GM12878 (cell line): Measurements from ENCODE around the gene HPRT1. TPM values are rescaled to one million over a fixed set of nuclear protein-coding genes. Genes with fewer than 3 reads are reported as not detected.

Source experiments
- ATAC-seq: fragments of 200-7000 bp; cut with Tn5 transposase; 3 replicates; pipeline ENCODE4 v1.9.1; 2020; ENCODE audit warnings: mild to moderate bottlenecking, moderate library complexity
- BruUV-seq: library from RNA; stranded (reverse); fragments of 400-500 nt; replicated peaks from 2 replicates; lab custom pipeline; 2021; lab: Mats Ljungman, UMichigan
- CTCF ChIA-PET: fragments of 300-600 bp; sonication (Branson Sonifier 250); formaldehyde crosslinking; extraction: SDS; loops from one replicate; lab custom pipeline; 2021; ENCODE audit warnings: inconsistent platforms; lab: Yijun Ruan, JAX
- POLR2A ChIA-PET: fragments of 350-600 bp; formaldehyde crosslinking; extraction: SDS; loops from one replicate; lab custom pipeline; 2021; ENCODE audit warnings: inconsistent platforms; lab: Charles Lee
- RAD21 ChIA-PET: fragments of 300-600 bp; sonication (Branson Sonifier 250); formaldehyde crosslinking; loops from one replicate; lab custom pipeline; 2023; ENCODE audit warnings: antibody characterized with exemption; ENCODE audit not compliant: unreplicated experiment; lab: Charles Lee
- SMC1A ChIA-PET: fragments of 300-600 bp; sonication (Branson Sonifier 250); formaldehyde crosslinking; loops from one replicate; lab custom pipeline; 2023; ENCODE audit not compliant: unreplicated experiment, uncharacterized antibody; lab: Charles Lee
- DNase-seq: peaks from one replicate; pipeline ENCODE4 v3.0.0-alpha.2; 2011; ENCODE audit warnings: low read depth, low spot score
- FAIRE-seq: peaks from 3 replicates; lab custom pipeline; 2011; peaks lifted over from hg19 to GRCh38; lab: Jason Lieb, UNC
- H2AFZ ChIP-seq: 2 replicates; pipeline ENCODE4 v1.6.0; 2011; ENCODE audit warnings: low read depth, low read length, control low read depth; ENCODE audit not compliant: control insufficient read depth
- H3K27ac ChIP-seq: 2 replicates; pipeline ENCODE4 v1.5.1; 2011; ENCODE audit warnings: control low read depth; ENCODE audit not compliant: control insufficient read depth, insufficient read depth
- H3K27me3 ChIP-seq, 2 experiments: replicated peaks in 1 of 2; 2 replicates each; pipeline versions ENCODE4 v1.6.0 to v1.6.1; 2011; ENCODE audit warnings: low read length in 1 of 2; ENCODE audit not compliant: control insufficient read depth in 2 of 2, insufficient read depth in 2 of 2
- H3K36me3 ChIP-seq, 2 experiments: 2 replicates each; pipeline ENCODE4 v1.5.1; 2011; ENCODE audit warnings: low read length in 1 of 2; ENCODE audit not compliant: control insufficient read depth in 2 of 2, insufficient read depth in 2 of 2
- H3K4me1 ChIP-seq: 2 replicates; pipeline ENCODE4 v1.6.1; 2011; ENCODE audit warnings: mild to moderate bottlenecking, low read length, moderate library complexity, mixed read lengths; ENCODE audit not compliant: control insufficient read depth, insufficient read depth
- H3K4me2 ChIP-seq: 2 replicates; pipeline ENCODE4 v1.6.0; 2011; ENCODE audit warnings: control low read depth; ENCODE audit not compliant: control insufficient read depth, insufficient read depth
- H3K4me3 ChIP-seq: fragments of 200-600 bp; sonication (generic); 2 replicates; pipeline ENCODE4 v1.5.1; 2016
- H3K79me2 ChIP-seq: 2 replicates; pipeline ENCODE4 v1.6.0; 2011; ENCODE audit warnings: low read length; ENCODE audit not compliant: control insufficient read depth, insufficient read depth
- H3K9ac ChIP-seq: 2 replicates; pipeline ENCODE4 v1.8.0; 2011; ENCODE audit warnings: low read length, control low read depth, mixed read lengths; ENCODE audit not compliant: control insufficient read depth, insufficient read depth
- H3K9me3 ChIP-seq: replicated peaks from 3 replicates; pipeline ENCODE4 v1.5.1; 2011; ENCODE audit warnings: mild to moderate bottlenecking, low read length; ENCODE audit not compliant: control insufficient read depth, insufficient read depth
- H4K20me1 ChIP-seq: 2 replicates; pipeline ENCODE4 v1.6.0; 2011; ENCODE audit not compliant: control insufficient read depth, insufficient read depth
- IRF3 ChIP-seq: fragments of 450-650 bp; IDR thresholded peaks from 2 replicates; pipeline ENCODE4 v1.6.1; 2014; ENCODE audit warnings: mild to moderate bottlenecking
- PKNOX1 ChIP-seq: fragments of 450-650 bp; IDR thresholded peaks from 2 replicates; pipeline ENCODE4 v1.6.1; 2016; ENCODE audit warnings: mild to moderate bottlenecking
- RUNX3 ChIP-seq: IDR thresholded peaks from 2 replicates; pipeline ENCODE4 v1.6.1; 2012; ENCODE audit warnings: low read length, inconsistent platforms
- STAT1 ChIP-seq: fragments of 450-650 bp; conservative IDR thresholded peaks from 2 replicates; pipeline ENCODE4 v1.6.1; 2014; ENCODE audit warnings: antibody characterized with exemption, mild to moderate bottlenecking
- ZNF384 ChIP-seq: IDR thresholded peaks from 2 replicates; pipeline ENCODE4 v1.6.1; 2012; ENCODE audit warnings: low read depth, mild to moderate bottlenecking, low read length, improper control_type of control experiment, borderline replicate concordance
- ZNF687 ChIP-seq: fragments of 450-650 bp; IDR thresholded peaks from 2 replicates; pipeline ENCODE4 v1.6.1; 2017; ENCODE audit warnings: mild to moderate bottlenecking, moderate library complexity
- WGBS: methylation state at CpG from one replicate; pipeline ENCODE4 v1.1.6; 2016; ENCODE audit warnings: low lambda C conversion rate; ENCODE audit not compliant: insufficient replicate concordance, insufficient coverage; ENCODE audit errors: missing lambda C conversion rate; 5-methylcytosine and 5-hydroxymethylcytosine counted together
- in situ Hi-C: fragments of 300-500 bp; cut with MboI; formaldehyde crosslinking; loops from 9 replicates; pipeline ENCODE4 v1.14.3; 2018; ENCODE audit warnings: mixed read lengths
- intact Hi-C: fragments of 100-400 bp; cut with micrococcal nuclease; formaldehyde crosslinking; loops from one replicate; pipeline ENCODE4 v1.14.2; 2022; ENCODE audit not compliant: unreplicated experiment
- polyA plus RNA-seq, 11 experiments: library from polyadenylated mRNA; depleted of rRNA in 4 of 11; unstranded in 6 of 11; stranded (reverse) in 5 of 11; fragments of >200 nt; fragmentation: Nextera tagmentation in 4 of 11; fragmentation: Illumina TruSeq in 1 of 11; extraction: Ambion mirVana in 4 of 11; extraction: Trizol in 1 of 11; gene quantifications; 1 replicate in 1 of 11; 2 replicates in 10 of 11; pipeline versions ENCODE4 v1.2.1 to v1.2.3, GENCODE V29; 2011 to 2016; ENCODE audit warnings: inconsistent platforms in 2 of 11, missing spikeins in 2 of 11, low read depth in 1 of 11
- total RNA-seq, 4 experiments: library from RNA; depleted of rRNA in 3 of 4; stranded (reverse); fragments of >200 nt in 3 of 4; fragmentation: Illumina TruSeq in 1 of 4; extraction: Trizol in 1 of 4; gene quantifications; 2 replicates each; pipeline versions ENCODE4 v1.2.1 to v1.2.3, GENCODE V29; 2013 to 2021

Gene HPRT1
- total and polyA plus RNA-seq, 10 of the 15 experiments (the other 5 are each of a cell fraction or from before 2014, with no cell fraction given): 19.3 to 161 (median 92.7) TPM

DNA sequence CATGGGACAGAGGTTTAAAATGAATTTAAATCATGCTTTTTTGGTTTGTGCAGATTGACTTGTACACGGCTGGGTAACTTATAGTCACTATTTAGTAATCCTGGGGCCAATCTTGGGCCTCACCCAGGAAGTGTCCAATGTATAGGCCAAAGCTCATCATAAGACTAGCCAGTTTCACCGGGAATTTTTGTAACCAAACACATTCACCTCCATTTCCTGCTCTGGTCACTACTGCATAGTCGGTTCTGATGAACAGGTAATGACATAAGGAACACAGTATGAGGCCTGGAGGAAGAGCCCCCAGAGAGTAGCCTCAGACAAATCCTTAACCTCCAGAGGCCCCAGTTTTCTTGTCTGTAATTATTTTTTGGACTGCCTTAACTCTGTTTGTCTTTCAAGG lies 81.9 kb downstream of the HPRT1 start (continued):
- TF ChIP-seq ZNF687 (no peak), PKNOX1 (no peak)

GRCh38 chrX:134542485-134542884 lies 82.5 kb downstream of the HPRT1 start:
- WGBS: 29% methylated on average over 2 of the region's 2 CpGs
- Histone ChIP-seq H3K9me3 (no peaks in the 10 kb centered on the region; the same call in 2 of the 3 replicates), H3K4me1 (no peaks in the 10 kb centered on the region), H3K27me3 (no peaks in the 10 kb centered on the region), H3K9ac (no peak overlapping the region), H3K36me3 (no peaks in the 10 kb centered on the region), H2AFZ (peak overlapping the region; percentile 13; the same call in 1 of the 2 replicates), H3K79me2 (no peaks in the 10 kb centered on the region), H3K4me2 (no peak overlapping the region), H3K27ac (no peak overlapping the region), H4K20me1 (no peaks in the 10 kb centered on the region), H3K4me3 (no peak overlapping the region)
- no peak for FAIRE-seq
- SMC1A ChIA-PET: no interaction called here
- in situ Hi-C loops: no loop called here
- TF ChIP-seq STAT1: no peak
- TF ChIP-seq IRF3: no peak
- 0 out of 2 replicates have a peak, but pooled peaks have one; percentile 10 for TF ChIP-seq RUNX3
- TF ChIP-seq ZNF384: no peak
- RAD21 ChIA-PET: no interaction called here
- intact Hi-C loops: no loop called here
- peak; percentile 76 for ATAC-seq
- no TSS peak for BruUV-seq
- CTCF ChIA-PET: no interaction called here
- POLR2A ChIA-PET: interaction anchor here (0.6 kb wide), 1 partner anchor 445 kb away, joined by 3 read pairs; no protein-coding TSS in a partner anchor
- no peak for DNase-seq
